HG02981 (cell line): Measurements from ENCODE around the gene ALOXE3.

Experiments used
- ATAC-seq: cut with Tn5 transposase; IDR thresholded peaks from one replicate; pipeline ENCODE4 v1.9.1; 2021; ENCODE audit warnings: mild to moderate bottlenecking, moderate library complexity; ENCODE audit not compliant: unreplicated experiment

ALOXE3 gene

GRCh38 chr17:8117980-8118768, at the start of gene ALOXE3:
Gene ALOXE3 (minus strand): TSS chr17:8118514. CDS start chr17:8117990, 524 bp downstream.
- ATAC-seq = no peak

DNA sequence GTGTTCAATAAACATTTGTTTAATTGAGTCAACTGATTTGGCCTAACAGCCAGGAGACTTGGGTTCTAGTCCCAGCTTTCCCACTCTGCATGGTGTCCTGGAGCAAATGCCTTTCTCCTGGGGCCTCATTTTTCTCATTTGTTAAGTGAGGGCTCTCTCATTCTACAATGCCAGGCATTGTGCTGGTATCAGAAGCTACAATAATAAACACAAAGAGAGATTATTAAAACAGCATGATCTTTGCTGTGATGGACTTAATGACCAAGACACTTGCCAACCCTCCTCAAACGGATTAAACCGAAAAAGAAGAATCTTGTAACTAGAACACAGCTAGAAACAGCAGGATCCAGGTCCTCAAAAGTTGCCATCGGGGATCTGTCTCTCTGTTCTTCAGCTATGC, 49.2 kb upstream of the ALOXE3 start:
- ATAC-seq = no peak

DNA sequence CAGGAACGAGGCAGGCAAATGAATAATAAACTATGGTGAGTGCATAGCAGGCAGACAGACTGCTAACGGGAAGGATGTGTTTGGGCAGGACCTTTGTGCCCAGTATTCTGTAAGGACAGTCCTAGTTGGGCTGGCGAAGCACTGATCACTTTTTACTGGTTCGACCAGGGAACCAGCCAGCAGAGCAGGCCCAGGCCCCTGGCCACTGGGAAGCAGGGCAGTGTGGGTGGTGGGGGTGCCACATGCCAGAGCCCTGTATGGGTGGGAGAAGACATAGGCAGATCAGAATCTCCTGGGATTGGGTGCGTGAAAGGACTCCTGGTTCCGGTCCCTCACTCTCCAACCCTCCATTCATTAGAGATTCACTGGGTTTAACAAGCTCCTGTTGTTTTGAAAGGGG, 48.4 kb upstream of the ALOXE3 start:
- no peak for ATAC-seq

DNA sequence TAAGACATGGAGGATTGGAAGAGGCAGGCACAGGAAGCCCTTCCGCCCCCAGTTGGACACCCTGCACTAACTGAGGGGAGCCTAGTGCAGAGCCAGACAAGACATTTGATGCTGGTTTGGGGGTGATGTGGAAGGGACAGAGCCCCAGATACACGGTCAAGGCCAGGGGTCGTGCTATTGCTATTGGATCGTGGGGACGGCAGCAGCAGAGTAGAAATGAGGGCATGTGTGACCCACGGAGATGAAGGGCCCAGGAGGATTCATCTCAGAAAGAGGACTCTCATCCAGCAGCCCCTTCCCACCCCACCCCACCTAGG, 46.5 kb upstream of the ALOXE3 start:
- ATAC-seq = no peak

DNA sequence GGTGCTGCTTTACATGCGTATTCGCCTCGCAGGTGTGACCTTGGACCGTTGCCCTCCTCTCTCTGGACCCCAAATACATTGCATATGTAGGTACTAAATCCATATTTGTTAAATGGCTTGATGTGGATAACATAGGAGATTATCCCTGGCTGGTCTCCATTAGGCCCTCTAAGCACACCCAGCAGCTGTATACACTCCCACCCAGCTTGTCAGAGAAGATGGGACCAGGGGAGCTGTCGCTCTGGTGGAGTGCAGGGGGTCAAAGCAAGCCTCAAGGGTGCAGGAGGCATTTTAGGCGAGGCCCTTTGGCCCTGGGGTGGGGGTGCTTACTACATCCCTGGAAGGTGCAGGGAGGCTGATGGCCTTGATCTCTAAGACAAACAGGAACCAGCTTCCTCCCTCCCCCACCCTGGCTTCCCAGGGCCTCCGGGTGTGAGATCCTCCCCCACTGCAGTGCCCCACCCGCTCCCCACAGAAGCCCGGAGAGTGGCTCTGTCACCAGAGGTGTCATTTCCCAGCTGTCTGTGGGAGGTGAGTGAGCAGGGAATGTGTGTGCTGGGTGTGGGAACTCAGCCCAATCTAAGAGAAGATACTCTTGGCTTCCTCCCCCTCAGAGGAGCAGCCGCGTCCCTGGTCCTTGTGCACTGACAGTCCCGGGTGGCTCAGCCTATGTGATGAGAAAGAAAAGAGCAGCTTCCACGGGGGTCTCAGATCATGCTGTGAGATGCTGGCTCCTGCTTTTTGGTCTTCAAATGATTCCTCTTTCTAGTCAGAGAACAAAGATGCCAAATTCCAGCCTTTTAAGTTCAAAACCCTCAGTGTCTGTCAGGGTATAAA, 45.9 kb upstream of the ALOXE3 start:
- no peak for ATAC-seq

- no peak for ATAC-seq
These were observed 45.0 kb upstream of the ALOXE3 start for GRCh38 chr17:8162997-8163977.

DNA sequence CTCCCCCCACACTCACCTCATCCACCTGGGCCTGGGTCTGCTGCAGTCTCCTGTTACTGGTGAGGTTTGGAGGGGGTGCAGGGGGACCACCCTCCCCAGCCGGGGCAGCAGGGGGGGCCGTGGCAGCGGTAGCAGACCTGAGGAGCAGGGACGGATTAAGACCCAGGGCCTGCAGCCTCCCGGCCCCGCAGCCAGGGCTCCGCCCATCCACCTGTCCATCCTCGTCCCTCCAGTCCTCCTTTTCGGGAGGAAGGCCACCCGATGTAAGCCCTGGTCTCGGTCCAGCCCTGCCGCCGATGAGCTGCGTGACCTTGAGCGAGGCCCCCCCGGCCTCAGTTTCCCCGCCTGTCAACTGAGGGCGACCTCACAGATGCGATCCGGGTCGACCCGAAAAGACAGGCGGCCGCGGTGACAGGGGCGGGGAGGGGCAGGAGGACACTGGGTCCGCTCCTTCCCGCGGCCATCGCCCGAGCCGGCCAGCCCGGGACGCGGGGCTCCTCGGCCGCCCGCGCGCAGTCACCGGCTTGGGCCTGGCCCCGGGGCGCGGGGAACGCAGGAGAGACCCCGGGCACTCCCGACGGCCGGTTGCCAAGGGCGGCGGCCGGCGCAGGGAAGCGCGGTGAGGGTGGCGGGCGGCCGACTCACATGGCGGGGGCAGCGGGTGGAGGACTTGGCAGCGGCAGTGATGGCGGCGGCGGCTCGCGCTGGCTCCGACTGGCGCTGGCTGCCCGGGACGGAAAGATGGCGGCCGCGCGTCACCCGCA, 44.1 kb upstream of the ALOXE3 start, which contains the start of gene VAMP2:
VAMP2 (minus strand) TSS at position 716 of the 764 bp plus-strand sequence; CDS start at position 647, 69 bp downstream.
- ATAC-seq = no peak

GRCh38 chr17:8161289-8162232, 43.2 kb upstream of the ALOXE3 start:
- no peak for ATAC-seq

DNA sequence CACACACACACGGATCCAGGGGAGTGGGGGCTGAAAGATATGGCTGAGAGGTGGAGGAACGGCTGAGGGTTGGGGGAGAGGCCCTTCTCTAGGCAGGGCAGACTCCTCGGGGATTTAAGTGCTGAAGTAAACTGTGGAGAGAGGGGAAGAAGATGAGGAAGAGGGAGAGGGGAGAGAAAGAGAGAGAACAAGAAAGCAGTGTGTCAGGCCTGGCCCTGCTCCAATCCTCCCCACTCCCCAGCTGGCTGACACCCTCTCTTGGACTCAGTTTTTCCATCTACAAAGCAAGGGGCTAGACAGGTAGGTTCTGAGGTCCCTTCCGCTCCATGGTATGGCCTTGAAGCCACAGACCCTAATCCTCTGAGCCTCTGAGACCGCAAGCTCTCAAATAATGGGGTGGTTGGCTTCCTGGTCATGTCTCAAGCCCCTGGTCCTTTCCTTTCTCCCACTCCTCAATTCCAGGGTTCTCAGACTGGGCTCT, 42.5 kb upstream of the ALOXE3 start:
- ATAC-seq = no peak

GRCh38 chr17:8160224-8160577, 41.9 kb upstream of the ALOXE3 start:
- ATAC-seq = no peak

GRCh38 chr17:8159459-8160223, 41.3 kb upstream of the ALOXE3 start:
- no peak for ATAC-seq

- ATAC-seq = no peak
These were observed 40.7 kb upstream of the ALOXE3 start for GRCh38 chr17:8159032-8159400.

DNA sequence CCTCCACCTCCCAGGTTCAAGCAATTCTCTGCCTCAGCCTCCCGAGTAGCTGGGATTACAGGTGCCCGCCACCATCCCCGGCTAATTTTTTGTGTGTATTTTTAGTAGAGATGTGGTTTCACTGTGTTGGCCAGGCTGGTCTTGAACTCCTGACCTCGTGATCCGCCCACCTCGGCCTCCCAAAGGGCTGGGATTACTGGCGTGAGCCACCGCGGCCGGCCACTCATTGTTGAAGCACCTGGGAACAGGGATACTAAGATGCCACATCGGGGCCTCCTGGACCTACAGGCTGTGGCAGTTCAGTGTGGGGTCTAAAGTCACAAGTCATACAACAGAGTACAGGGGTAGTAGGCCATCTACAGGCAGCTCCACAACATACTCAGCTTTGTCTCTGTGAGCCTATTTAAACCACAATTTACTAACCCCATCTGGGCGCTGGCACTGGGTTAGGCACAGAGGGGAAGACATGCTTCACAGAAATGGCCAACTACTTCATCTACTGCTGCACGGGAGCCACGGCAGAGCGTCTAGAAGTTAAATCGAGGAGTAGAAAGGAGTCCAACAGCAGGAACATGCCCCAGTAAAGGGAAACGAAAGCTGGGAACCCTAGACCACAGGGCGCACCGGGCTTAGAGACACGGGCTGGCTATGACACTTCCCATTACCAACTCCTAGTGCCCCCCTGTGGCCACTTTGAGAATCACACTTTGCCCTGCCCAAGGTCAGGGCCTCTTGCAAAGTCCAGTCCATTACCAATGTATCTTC, 40.1 kb upstream of the ALOXE3 start:
- no peak for ATAC-seq

DNA sequence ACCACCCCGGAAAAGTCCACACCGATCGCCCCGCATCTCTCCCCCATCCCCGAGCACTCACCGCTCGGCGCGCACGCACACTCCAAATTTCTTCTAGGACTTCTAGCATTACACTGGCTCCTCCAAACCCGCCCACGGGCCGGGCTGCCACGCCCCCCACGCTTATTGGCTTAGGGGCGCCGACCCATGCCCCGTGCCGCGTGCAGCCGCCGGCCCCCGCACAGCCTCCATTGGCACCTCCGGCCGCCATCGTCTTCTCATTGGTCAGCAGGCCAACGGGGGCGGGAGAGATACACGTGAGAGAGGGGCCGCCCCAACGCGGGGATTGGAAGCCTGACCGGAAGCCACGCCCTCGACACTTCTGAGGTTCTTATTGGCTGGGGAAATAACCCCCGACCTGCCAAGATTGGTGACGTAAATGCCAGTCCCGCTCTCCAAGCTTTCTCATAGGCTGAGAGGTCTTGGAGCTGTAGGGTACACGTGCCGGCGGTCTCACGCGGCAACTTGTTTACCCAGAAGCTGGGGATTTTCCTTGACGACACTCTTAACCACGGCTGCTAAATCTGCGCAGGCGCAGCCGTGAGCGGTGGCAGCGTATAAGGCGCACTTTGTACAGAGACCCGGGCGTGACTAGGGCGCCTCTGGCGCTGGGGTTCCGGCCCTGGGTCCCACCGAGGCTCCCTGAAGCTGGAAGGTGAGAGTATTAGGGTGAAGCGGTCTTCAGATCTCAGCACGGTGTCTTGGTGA, 38.1 kb upstream of the ALOXE3 start:
- ATAC-seq = peak; percentile 74

DNA sequence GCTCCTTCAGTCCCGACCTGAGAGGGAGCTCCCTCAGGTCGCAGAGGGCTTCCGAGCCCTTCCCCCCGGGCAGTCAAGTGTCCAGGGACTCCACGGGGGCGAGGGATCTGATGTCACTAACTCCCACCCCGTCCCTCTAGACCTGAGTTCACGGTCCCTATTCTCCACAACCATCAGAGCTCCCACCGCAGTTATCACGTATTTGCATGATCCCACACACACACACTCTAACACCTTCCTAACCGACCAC, 37.6 kb upstream of the ALOXE3 start:
- ATAC-seq = no peak

DNA sequence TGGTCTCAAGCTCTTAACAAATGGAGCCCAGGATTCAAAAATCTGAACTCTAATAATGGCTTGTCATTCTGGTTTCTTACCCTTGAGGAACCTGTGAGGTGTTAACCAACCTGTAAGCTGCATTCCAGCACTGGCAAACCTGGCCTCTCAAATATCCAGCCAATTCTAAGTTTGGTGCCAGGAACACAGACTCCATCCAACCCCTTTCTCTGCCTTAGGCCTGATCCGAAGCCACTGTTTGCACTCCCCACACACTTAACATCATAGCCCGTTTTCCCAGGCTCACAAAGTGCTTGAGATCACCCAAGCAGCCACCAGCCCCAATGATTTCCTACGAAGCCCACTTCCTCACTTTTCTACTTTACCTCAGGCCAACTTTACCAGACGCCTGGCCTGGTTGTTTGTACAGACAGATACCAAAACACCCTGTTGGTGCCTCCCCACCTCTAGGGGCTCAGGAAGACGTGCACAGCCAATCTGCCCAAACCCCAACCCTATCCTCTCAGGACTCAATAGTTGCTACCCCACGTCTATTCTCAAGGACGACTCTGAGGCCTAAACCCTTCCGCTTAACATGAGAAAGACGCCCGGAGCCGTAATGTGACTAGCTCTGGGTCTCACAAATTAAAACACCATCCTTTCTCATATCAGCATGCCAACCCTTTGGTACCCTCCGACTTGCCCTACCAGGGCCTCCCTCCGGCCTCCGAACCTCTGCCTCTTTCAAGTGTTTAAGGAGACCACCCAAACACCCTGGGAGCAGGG, 37.1 kb upstream of the ALOXE3 start:
- no peak for ATAC-seq
